Measurements from ENCODE around the gene RFPL2. TPM values are rescaled to one million over a fixed set of nuclear protein-coding genes. Genes with fewer than 3 reads are reported as not detected.

The RFPL2 gene
- total RNA-seq, 1 experiment from 2014 or later: 0.48 TPM

DNA sequence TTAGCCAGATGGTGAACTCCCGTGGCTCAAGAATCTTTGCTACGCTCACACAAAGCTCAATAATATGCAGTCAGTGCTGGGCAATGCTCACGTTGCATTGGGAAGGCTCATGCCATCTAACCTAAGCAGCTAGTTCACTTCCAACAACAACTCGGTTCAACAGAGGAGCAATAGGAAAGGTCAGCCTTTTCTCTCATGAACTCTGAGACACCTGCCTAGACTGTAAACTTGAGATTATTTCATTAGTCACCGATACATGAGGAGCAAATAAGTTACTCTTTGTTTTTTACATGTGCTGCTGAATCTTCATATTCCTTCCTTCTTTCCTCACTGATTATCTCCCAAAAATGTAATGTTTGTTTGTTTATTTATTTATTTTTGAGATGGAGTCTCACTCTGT, 41.3 kb upstream of the RFPL2 start:
- Mint-ChIP-seq H3K36me3 (no peaks in the 10 kb centered on the region), H3K27me3 (ENCODE audit: low read depth) (peaks cover 2% of the 10 kb centered on the region), H3K9me3 (peaks cover 5% of the 10 kb centered on the region; the same call in 1 of the 2 replicates), H3K27ac (no peak overlapping the region), H3K4me1 (no peaks in the 10 kb centered on the region), H3K4me3 (no peak overlapping the region)
- DNase-seq (ENCODE audit: low spot score) (no peak), ATAC-seq (no peak)
- ChIA-PET CTCF (no interaction called here), POLR2A (no interaction called here)
- TF ChIP-seq, protein P1, sequence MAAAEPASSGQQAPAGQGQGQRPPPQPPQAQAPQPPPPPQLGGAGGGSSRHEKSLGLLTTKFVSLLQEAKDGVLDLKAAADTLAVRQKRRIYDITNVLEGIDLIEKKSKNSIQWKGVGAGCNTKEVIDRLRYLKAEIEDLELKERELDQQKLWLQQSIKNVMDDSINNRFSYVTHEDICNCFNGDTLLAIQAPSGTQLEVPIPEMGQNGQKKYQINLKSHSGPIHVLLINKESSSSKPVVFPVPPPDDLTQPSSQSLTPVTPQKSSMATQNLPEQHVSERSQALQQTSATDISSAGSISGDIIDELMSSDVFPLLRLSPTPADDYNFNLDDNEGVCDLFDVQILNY (CRISPR knock-in tag; IDR thresholded peaks at IDR 0.05): no peak
- TF ChIP-seq FOXP1 (CRISPR knock-in tag; IDR thresholded peaks at IDR 0.05; ENCODE audit: borderline replicate concordance): no peak
- TF ChIP-seq, protein P2, sequence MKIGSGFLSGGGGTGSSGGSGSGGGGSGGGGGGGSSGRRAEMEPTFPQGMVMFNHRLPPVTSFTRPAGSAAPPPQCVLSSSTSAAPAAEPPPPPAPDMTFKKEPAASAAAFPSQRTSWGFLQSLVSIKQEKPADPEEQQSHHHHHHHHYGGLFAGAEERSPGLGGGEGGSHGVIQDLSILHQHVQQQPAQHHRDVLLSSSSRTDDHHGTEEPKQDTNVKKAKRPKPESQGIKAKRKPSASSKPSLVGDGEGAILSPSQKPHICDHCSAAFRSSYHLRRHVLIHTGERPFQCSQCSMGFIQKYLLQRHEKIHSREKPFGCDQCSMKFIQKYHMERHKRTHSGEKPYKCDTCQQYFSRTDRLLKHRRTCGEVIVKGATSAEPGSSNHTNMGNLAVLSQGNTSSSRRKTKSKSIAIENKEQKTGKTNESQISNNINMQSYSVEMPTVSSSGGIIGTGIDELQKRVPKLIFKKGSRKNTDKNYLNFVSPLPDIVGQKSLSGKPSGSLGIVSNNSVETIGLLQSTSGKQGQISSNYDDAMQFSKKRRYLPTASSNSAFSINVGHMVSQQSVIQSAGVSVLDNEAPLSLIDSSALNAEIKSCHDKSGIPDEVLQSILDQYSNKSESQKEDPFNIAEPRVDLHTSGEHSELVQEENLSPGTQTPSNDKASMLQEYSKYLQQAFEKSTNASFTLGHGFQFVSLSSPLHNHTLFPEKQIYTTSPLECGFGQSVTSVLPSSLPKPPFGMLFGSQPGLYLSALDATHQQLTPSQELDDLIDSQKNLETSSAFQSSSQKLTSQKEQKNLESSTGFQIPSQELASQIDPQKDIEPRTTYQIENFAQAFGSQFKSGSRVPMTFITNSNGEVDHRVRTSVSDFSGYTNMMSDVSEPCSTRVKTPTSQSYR (CRISPR knock-in tag; IDR thresholded peaks at IDR 0.05): no peak

DNA sequence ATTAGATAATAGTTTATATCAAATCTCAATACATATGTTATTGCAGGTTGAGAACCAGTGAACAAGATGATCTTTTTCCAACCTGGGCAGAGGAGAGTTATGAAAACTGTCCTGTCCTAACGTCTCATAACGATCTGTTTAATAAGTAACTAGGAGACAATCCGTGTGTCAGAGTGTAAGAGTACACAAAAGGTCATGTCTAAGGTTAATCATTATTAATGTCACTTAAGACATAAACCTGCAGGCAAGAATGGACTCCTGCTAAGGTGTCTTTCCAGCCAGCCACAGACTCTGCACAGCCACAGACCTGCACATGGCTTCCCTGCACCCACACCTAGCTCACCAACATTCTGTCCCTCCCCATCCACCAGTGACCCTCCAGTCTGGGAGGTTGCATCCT, 40.2 kb upstream of the RFPL2 start:
- Mint-ChIP-seq H3K27me3 (ENCODE audit: low read depth) (no peaks in the 10 kb centered on the region; the same call in 1 of the 2 replicates), H3K4me1 (no peaks in the 10 kb centered on the region), H3K36me3 (no peaks in the 10 kb centered on the region), H3K4me3 (no peak overlapping the region), H3K9me3 (peaks cover 2% of the 10 kb centered on the region; the same call in 1 of the 2 replicates), H3K27ac (no peak overlapping the region)
- TF ChIP-seq, protein P3, sequence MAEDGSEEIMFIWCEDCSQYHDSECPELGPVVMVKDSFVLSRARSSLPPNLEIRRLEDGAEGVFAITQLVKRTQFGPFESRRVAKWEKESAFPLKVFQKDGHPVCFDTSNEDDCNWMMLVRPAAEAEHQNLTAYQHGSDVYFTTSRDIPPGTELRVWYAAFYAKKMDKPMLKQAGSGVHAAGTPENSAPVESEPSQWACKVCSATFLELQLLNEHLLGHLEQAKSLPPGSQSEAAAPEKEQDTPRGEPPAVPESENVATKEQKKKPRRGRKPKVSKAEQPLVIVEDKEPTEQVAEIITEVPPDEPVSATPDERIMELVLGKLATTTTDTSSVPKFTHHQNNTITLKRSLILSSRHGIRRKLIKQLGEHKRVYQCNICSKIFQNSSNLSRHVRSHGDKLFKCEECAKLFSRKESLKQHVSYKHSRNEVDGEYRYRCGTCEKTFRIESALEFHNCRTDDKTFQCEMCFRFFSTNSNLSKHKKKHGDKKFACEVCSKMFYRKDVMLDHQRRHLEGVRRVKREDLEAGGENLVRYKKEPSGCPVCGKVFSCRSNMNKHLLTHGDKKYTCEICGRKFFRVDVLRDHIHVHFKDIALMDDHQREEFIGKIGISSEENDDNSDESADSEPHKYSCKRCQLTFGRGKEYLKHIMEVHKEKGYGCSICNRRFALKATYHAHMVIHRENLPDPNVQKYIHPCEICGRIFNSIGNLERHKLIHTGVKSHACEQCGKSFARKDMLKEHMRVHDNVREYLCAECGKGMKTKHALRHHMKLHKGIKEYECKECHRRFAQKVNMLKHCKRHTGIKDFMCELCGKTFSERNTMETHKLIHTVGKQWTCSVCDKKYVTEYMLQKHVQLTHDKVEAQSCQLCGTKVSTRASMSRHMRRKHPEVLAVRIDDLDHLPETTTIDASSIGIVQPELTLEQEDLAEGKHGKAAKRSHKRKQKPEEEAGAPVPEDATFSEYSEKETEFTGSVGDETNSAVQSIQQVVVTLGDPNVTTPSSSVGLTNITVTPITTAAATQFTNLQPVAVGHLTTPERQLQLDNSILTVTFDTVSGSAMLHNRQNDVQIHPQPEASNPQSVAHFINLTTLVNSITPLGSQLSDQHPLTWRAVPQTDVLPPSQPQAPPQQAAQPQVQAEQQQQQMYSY (CRISPR knock-in tag; IDR thresholded peaks at IDR 0.05): no peak
- TF ChIP-seq, protein P4, sequence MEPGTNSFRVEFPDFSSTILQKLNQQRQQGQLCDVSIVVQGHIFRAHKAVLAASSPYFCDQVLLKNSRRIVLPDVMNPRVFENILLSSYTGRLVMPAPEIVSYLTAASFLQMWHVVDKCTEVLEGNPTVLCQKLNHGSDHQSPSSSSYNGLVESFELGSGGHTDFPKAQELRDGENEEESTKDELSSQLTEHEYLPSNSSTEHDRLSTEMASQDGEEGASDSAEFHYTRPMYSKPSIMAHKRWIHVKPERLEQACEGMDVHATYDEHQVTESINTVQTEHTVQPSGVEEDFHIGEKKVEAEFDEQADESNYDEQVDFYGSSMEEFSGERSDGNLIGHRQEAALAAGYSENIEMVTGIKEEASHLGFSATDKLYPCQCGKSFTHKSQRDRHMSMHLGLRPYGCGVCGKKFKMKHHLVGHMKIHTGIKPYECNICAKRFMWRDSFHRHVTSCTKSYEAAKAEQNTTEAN (CRISPR knock-in tag; IDR thresholded peaks at IDR 0.05): no peak
- TF ChIP-seq JAZF1 (CRISPR knock-in tag; IDR thresholded peaks at IDR 0.05): no peak
- TF ChIP-seq, protein P5, sequence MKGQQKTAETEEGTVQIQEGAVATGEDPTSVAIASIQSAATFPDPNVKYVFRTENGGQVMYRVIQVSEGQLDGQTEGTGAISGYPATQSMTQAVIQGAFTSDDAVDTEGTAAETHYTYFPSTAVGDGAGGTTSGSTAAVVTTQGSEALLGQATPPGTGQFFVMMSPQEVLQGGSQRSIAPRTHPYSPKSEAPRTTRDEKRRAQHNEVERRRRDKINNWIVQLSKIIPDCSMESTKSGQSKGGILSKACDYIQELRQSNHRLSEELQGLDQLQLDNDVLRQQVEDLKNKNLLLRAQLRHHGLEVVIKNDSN (CRISPR knock-in tag; IDR thresholded peaks at IDR 0.05): no peak
- no peak for TF ChIP-seq ZBTB21 (CRISPR knock-in tag; IDR thresholded peaks at IDR 0.05; ENCODE audit: borderline replicate concordance)
- TF ChIP-seq FOXJ3 (CRISPR knock-in tag; IDR thresholded peaks at IDR 0.05; ENCODE audit: borderline replicate concordance): no peak
- TF ChIP-seq, protein P6, sequence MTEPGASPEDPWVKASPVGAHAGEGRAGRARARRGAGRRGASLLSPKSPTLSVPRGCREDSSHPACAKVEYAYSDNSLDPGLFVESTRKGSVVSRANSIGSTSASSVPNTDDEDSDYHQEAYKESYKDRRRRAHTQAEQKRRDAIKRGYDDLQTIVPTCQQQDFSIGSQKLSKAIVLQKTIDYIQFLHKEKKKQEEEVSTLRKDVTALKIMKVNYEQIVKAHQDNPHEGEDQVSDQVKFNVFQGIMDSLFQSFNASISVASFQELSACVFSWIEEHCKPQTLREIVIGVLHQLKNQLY (CRISPR knock-in tag; IDR thresholded peaks at IDR 0.05): no peak
- TF ChIP-seq SP1 (CRISPR knock-in tag; conservative IDR thresholded peaks at IDR 0.05): no peak
- TF ChIP-seq, protein P7, sequence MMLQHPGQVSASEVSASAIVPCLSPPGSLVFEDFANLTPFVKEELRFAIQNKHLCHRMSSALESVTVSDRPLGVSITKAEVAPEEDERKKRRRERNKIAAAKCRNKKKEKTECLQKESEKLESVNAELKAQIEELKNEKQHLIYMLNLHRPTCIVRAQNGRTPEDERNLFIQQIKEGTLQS (CRISPR knock-in tag; conservative IDR thresholded peaks at IDR 0.05): no peak
- TF ChIP-seq SMAD4 (CRISPR knock-in tag; IDR thresholded peaks at IDR 0.05): no peak
- no peak for TF ChIP-seq TEAD1 (CRISPR knock-in tag; IDR thresholded peaks at IDR 0.05)
- TF ChIP-seq ZNF671 (CRISPR knock-in tag; IDR thresholded peaks at IDR 0.05): no peak
- no peak for TF ChIP-seq ZNF263 (CRISPR knock-in tag; IDR thresholded peaks at IDR 0.05; ENCODE audit: low read depth)
- TF ChIP-seq, protein P8, sequence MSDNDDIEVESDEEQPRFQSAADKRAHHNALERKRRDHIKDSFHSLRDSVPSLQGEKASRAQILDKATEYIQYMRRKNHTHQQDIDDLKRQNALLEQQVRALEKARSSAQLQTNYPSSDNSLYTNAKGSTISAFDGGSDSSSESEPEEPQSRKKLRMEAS (CRISPR knock-in tag; IDR thresholded peaks at IDR 0.05): no peak
- TF ChIP-seq GABPB1 (CRISPR knock-in tag; IDR thresholded peaks at IDR 0.05): no peak
- no peak for TF ChIP-seq ZNF423 (CRISPR knock-in tag; IDR thresholded peaks at IDR 0.05)
- no peak for TF ChIP-seq ZNF317 (CRISPR knock-in tag; IDR thresholded peaks at IDR 0.05; ENCODE audit: borderline replicate concordance, low read depth)
- no peak for TF ChIP-seq TCF7 (CRISPR knock-in tag; IDR thresholded peaks at IDR 0.05; ENCODE audit: low read depth)
- ChIA-PET CTCF (interaction anchor here (0.7 kb wide), 1 partner anchor 21 kb away, joined by 3 read pairs; no protein-coding TSS in a partner anchor), POLR2A (no interaction called here)
- no peak for DNase-seq (ENCODE audit: low spot score)
- no peak for ATAC-seq

Measured in WTC11 (cell line).